Measurements from ENCODE around the gene FBN2. TPM values are rescaled to one million over a fixed set of nuclear protein-coding genes. Genes with fewer than 3 reads are reported as not detected.

FBN2 gene
- total RNA-seq, 1 donor from 2014 or later, result 0.58 TPM

- H3K36me3 ChIP-seq, result no peaks in the 10 kb centered on the region
- H3K4me3 ChIP-seq, result no peak overlapping the region
- no peak for TF ChIP-seq CTCF (IDR thresholded peaks at IDR 0.05)
- no peaks in the 10 kb centered on the region for H3K4me1 ChIP-seq
- H3K27me3 ChIP-seq, result no peaks in the 10 kb centered on the region
- H3K27ac ChIP-seq, result no peak overlapping the region
- ATAC-seq (no peak), DNase-seq (no peak)
- H3K9me3 ChIP-seq, result no peaks in the 10 kb centered on the region
- intact Hi-C loops (cut with DNase I), result no loop called here
Measured at GRCh38 chr5:128241051-128241695, 296.9 kb downstream of the FBN2 start.

DNA sequence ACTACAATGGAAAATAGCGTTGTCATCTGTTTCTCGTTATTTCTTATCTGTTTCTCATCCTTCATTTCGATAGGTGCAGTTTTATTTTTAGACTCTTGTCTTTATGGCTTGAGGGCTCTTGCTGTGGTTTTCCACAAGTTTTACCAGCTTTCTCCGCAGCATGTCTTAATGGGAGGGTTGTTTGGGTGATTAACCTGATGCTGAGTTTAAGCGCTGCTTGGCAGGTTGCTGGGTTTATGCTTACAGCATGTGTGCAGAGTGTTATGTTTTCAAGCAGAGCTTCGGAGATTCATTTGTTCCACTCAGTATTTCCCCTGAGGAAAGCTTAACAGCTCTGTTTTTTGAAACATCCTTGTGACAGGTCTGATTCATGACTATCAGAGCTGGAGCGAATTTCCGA, 300.5 kb downstream of the FBN2 start:
- Histone ChIP-seq H3K9me3 (no peaks in the 10 kb centered on the region), H3K27me3 (no peaks in the 10 kb centered on the region), H3K27ac (no peak overlapping the region), H3K4me1 (no peaks in the 10 kb centered on the region), H3K4me3 (no peak overlapping the region), H3K36me3 (no peaks in the 10 kb centered on the region)
- no peak for TF ChIP-seq CTCF (IDR thresholded peaks at IDR 0.05)
- intact Hi-C loops (cut with DNase I), result no loop called here
- DNase-seq (no peak), ATAC-seq (no peak)

- TF ChIP-seq CTCF (IDR thresholded peaks at IDR 0.05), result no peak
- H3K4me1 ChIP-seq, result no peaks in the 10 kb centered on the region
- no peak overlapping the region for H3K4me3 ChIP-seq
- no peak for ATAC-seq
- no peak overlapping the region for H3K27ac ChIP-seq
- no peak for DNase-seq
- no peaks in the 10 kb centered on the region for H3K36me3 ChIP-seq
- intact Hi-C loops (cut with DNase I), result no loop called here
- no peaks in the 10 kb centered on the region for H3K9me3 ChIP-seq
- no peaks in the 10 kb centered on the region for H3K27me3 ChIP-seq
Measured at GRCh38 chr5:128237000-128237399, 301.0 kb downstream of the FBN2 start.

- H3K9me3 ChIP-seq, result no peaks in the 10 kb centered on the region
- H3K27ac ChIP-seq, result no peak overlapping the region
- H3K4me3 ChIP-seq, result no peak overlapping the region
- H3K36me3 ChIP-seq, result no peaks in the 10 kb centered on the region
- no peaks in the 10 kb centered on the region for H3K27me3 ChIP-seq
- ATAC-seq, result no peak
- intact Hi-C loops (cut with DNase I), result no loop called here
- no peak for DNase-seq
- TF ChIP-seq CTCF (IDR thresholded peaks at IDR 0.05), result no peak
- no peaks in the 10 kb centered on the region for H3K4me1 ChIP-seq
Measured at GRCh38 chr5:128236334-128236733, 301.7 kb downstream of the FBN2 start.

GRCh38 chr5:128234928-128235641, 303.0 kb downstream of the FBN2 start:
- no peak for TF ChIP-seq CTCF (IDR thresholded peaks at IDR 0.05)
- Histone ChIP-seq H3K27ac (no peak overlapping the region), H3K27me3 (no peaks in the 10 kb centered on the region), H3K9me3 (no peaks in the 10 kb centered on the region), H3K4me3 (no peak overlapping the region), H3K36me3 (no peaks in the 10 kb centered on the region), H3K4me1 (no peaks in the 10 kb centered on the region)
- intact Hi-C loops (cut with DNase I), result no loop called here
- ATAC-seq, result no peak
- no peak for DNase-seq

Data from upper lobe of right lung (tissue), 1 donor.